GM12865 (cell line): Measurements from ENCODE around the gene PSME1.
A peak's percentile ranks its signal among the peaks of the same experiment; 100 is the strongest.

Experiments used
- DNase-seq: peaks from one replicate; pipeline ENCODE4 v3.0.0; 2010; ENCODE audit warnings: low read depth
- H3K4me3 ChIP-seq: 2 replicates; pipeline ENCODE4 v1.5.1; 2011; ENCODE audit warnings: mild to moderate bottlenecking, low read depth, low read length, control low read depth
- TF ChIP-seq, protein P1 (sequence below): IDR thresholded peaks from 2 replicates; pipeline ENCODE4 v1.5.1; 2011; ENCODE audit warnings: low read length, control low read depth, low read depth, inconsistent platforms; ENCODE audit not compliant: insufficient read depth; ENCODE audit errors: missing control alignments

PSME1 gene

DNA sequence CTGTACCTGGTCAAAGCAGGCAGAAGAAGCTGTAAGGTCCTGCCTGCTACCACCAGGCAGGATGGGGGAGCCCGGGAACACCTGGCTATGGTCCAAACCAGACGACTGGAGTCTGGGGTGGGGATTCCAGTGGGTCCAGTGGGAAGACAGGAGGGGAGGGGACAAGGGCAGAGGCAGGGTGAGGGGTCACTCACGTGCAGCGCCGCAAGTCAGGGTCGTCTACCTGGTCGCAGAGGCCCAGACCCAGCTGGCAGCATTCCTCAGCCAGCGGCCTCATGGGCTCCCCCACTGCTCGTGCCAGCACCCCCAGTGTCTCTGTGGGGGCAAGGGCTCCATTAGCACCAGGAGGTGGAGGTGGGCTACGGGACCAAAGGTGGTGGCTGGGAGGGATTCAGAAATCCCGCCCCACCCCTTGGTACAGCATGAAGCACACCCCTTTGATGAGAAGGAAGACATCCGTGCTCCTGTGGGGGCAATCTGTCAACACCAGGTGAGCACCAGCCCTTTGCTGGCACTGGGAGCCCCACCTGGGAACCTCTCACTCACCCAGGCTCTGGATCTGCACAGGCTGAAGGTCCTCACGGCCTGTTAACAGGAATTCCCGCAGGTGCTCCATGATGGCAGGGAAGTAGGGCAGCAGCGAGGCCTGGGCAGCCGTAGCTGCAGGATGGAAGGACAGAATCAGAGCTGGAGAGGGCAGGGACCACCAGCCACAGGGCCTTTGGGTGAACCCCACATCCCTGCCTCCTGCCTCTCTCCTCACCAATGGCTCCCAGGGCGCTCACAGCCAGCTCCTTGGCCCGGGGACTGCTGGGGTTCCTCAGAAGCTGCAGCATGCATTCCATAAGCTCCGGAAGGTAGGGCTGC is 48.3 kb downstream of the PSME1 start:
- no peak overlapping the region for H3K4me3 ChIP-seq
- DNase-seq: no peak
- TF ChIP-seq, protein P1, sequence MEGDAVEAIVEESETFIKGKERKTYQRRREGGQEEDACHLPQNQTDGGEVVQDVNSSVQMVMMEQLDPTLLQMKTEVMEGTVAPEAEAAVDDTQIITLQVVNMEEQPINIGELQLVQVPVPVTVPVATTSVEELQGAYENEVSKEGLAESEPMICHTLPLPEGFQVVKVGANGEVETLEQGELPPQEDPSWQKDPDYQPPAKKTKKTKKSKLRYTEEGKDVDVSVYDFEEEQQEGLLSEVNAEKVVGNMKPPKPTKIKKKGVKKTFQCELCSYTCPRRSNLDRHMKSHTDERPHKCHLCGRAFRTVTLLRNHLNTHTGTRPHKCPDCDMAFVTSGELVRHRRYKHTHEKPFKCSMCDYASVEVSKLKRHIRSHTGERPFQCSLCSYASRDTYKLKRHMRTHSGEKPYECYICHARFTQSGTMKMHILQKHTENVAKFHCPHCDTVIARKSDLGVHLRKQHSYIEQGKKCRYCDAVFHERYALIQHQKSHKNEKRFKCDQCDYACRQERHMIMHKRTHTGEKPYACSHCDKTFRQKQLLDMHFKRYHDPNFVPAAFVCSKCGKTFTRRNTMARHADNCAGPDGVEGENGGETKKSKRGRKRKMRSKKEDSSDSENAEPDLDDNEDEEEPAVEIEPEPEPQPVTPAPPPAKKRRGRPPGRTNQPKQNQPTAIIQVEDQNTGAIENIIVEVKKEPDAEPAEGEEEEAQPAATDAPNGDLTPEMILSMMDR: no peak

DNA sequence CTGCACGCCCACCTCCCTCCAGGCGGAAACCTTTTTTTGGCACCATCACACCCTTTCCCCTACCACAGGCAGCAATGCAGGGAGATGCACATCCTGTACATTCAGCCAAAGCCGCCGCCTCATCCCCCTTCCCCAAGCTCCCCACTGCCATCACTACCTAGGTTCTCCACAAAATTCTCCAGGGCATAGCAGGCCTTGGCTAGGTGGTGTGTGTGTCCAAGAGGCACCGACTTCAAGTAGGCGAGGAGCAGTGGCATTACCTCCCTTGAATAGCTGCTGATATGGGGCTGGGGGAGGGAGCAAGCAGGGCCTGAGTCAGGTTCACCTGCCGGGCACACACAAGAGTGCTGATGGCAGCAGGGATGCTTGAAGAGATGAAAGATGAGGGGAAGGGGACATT is 49.0 kb downstream of the PSME1 start:
- H3K4me3 ChIP-seq: no peak overlapping the region
- TF ChIP-seq, protein P1: no peak
- DNase-seq: no peak

DNA sequence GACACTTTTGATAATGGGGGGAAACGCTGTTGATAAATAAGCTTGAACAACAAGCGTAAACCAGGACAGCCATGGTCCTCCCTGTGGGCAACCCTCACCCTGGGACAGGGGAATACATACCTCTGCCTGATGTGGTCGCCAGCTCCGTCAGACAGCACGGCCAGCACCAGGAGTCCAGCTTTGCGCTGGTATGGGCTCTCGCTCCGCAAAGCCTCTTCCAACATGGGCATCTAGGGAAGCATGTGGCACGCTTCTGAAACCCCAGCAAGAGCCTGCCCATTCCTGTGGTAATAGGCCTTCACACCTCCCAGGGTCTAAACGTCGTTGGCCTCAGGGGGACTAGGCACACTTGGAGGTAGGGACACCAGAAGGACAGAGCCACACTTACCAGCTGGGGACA is 49.7 kb downstream of the PSME1 start:
- DNase-seq: no peak
- TF ChIP-seq, protein P1: no peak
- no peak overlapping the region for H3K4me3 ChIP-seq

DNA sequence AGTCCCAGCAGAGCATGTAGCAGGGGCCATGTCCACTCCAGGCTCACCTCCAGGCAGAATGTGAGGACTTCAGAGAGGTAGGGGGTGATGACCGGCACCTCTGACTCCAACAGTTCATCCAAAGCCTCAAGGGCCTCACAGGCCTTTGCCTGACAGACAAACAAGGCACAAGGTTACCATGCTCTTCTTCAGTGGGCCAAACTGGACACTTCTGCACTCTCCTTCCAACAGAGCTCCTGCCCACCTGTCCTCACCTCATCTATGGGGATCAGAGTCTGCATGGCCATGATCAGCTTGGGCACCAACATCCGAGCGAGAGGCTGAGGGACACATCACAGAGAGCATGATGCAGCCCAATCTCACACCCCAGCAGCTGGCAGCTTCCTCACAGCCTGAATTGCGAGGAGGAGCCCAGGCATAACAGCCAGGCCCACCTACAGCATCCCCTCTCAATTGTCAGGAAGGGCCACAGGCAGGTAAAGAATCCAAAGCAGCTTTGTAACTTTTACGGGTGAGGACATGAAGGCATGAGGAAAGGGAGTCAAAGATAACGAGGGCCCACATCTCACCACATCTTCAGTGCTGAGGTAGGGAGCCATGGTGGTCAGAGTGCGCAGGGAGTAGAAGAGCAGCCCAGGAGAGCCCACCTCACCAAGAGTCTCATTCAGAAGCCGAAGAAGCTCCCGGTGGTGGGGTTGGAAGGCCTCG is 51.0 kb downstream of the PSME1 start:
- no peak overlapping the region for H3K4me3 ChIP-seq
- TF ChIP-seq, protein P1: no peak
- no peak for DNase-seq

DNA sequence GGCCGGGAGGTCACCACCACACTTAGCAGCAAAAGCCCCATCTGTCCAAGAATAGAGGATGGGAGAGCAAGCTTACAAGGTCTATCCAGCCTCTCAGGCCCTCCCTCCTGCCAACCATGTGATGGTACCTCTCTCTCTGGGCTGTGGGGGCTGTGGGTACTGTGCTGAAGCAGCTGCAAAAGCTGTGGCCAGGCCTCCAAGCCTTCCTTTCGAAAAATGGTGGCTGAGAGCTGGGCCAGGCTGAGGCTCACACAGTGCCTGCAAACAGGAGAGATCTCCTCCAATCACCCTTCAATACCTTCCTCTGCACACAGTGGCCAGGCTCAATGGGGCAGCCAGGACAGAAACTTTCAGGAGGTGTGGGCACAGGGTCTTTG is 51.5 kb downstream of the PSME1 start:
- TF ChIP-seq, protein P1: no peak
- DNase-seq: no peak
- H3K4me3 ChIP-seq: peak overlapping the region; percentile 64
